ENCODE data around the gene LETM1.
A peak's percentile ranks its signal among the peaks of the same experiment; 100 is the strongest.

The LETM1 gene

GRCh38 chr4:1856071-1856942, at the start of gene LETM1:
Gene LETM1 (minus strand): TSS chr4:1856156. CDS start chr4:1855950, 206 bp downstream.
- DNase-seq (ENCODE audit: low read depth), result peak; percentile 85
- no peak for TF ChIP-seq CTCF (IDR thresholded peaks at IDR 0.05; ENCODE audit: control insufficient read depth, insufficient read depth, low read depth, low read length, missing control alignments)

GRCh38 chr4:1904042-1904441, 48.1 kb upstream of the LETM1 start:
- TF ChIP-seq CTCF (IDR thresholded peaks at IDR 0.05; ENCODE audit: control insufficient read depth, insufficient read depth, low read depth, low read length, missing control alignments), result no peak
- H3K4me3 ChIP-seq (ENCODE audit: control insufficient read depth, low read depth, low read length), result no peak overlapping the region
- no peak for DNase-seq (ENCODE audit: low read depth)

More at GRCh38 chr4:1856071-1856942, at the start of gene LETM1:
- peak within 1 kb of the TSS; percentile 90 for H3K4me3 ChIP-seq (ENCODE audit: control insufficient read depth, low read depth, low read length)

- DNase-seq (ENCODE audit: low read depth), result no peak
- no peak for TF ChIP-seq CTCF (IDR thresholded peaks at IDR 0.05; ENCODE audit: control insufficient read depth, insufficient read depth, low read depth, low read length, missing control alignments)
- no peak overlapping the region for H3K4me3 ChIP-seq (ENCODE audit: control insufficient read depth, low read depth, low read length)
Measured at GRCh38 chr4:1903035-1903434, 47.1 kb upstream of the LETM1 start.

GRCh38 chr4:1902243-1902642, 46.3 kb upstream of the LETM1 start:
- DNase-seq (ENCODE audit: low read depth), result no peak
- no peak overlapping the region for H3K4me3 ChIP-seq (ENCODE audit: control insufficient read depth, low read depth, low read length)
- TF ChIP-seq CTCF (IDR thresholded peaks at IDR 0.05; ENCODE audit: control insufficient read depth, insufficient read depth, low read depth, low read length, missing control alignments), result no peak

- no peak for TF ChIP-seq CTCF (IDR thresholded peaks at IDR 0.05; ENCODE audit: control insufficient read depth, insufficient read depth, low read depth, low read length, missing control alignments)
- H3K4me3 ChIP-seq (ENCODE audit: control insufficient read depth, low read depth, low read length), result no peak overlapping the region
- DNase-seq (ENCODE audit: low read depth), result no peak
Measured at GRCh38 chr4:1901127-1901526, 45.2 kb upstream of the LETM1 start.

- no peak for DNase-seq (ENCODE audit: low read depth)
- H3K4me3 ChIP-seq (ENCODE audit: control insufficient read depth, low read depth, low read length), result no peak overlapping the region
- no peak for TF ChIP-seq CTCF (IDR thresholded peaks at IDR 0.05; ENCODE audit: control insufficient read depth, insufficient read depth, low read depth, low read length, missing control alignments)
Measured at GRCh38 chr4:1900624-1901023, 44.7 kb upstream of the LETM1 start.

Data from AG09309 (cell line).